ENCODE measurements around the gene CDK14.

The CDK14 gene

GRCh38 chr7:90642978-90643377 lies 46.9 kb downstream of the CDK14 start:
- TF ChIP-seq ZNF274 (IDR thresholded peaks at IDR 0.05; ENCODE audit: low read depth, low read length), result no peak
- no peak overlapping the region for H3K4me3 ChIP-seq (ENCODE audit: low read length)

GRCh38 chr7:90645784-90646183 lies 49.7 kb downstream of the CDK14 start:
- no peak overlapping the region for H3K4me3 ChIP-seq (ENCODE audit: low read length)
- no peak for TF ChIP-seq ZNF274 (IDR thresholded peaks at IDR 0.05; ENCODE audit: low read depth, low read length)

- no peak for TF ChIP-seq ZNF274 (IDR thresholded peaks at IDR 0.05; ENCODE audit: low read depth, low read length)
- no peak overlapping the region for H3K4me3 ChIP-seq (ENCODE audit: low read length)
Observed at GRCh38 chr7:90648107-90648506, 52.0 kb downstream of the CDK14 start.

- no peak for TF ChIP-seq ZNF274 (IDR thresholded peaks at IDR 0.05; ENCODE audit: low read depth, low read length)
- no peak overlapping the region for H3K4me3 ChIP-seq (ENCODE audit: low read length)
Observed at GRCh38 chr7:90648834-90649233, 52.7 kb downstream of the CDK14 start.

GRCh38 chr7:90654718-90655427 lies 58.8 kb downstream of the CDK14 start:
- no peak for TF ChIP-seq ZNF274 (IDR thresholded peaks at IDR 0.05; ENCODE audit: low read depth, low read length)
- H3K4me3 ChIP-seq (ENCODE audit: low read length), result no peak overlapping the region

- no peak overlapping the region for H3K4me3 ChIP-seq (ENCODE audit: low read length)
- TF ChIP-seq ZNF274 (IDR thresholded peaks at IDR 0.05; ENCODE audit: low read depth, low read length), result no peak
Observed at GRCh38 chr7:90655566-90655965, 59.4 kb downstream of the CDK14 start.

GRCh38 chr7:90657481-90657880 lies 61.4 kb downstream of the CDK14 start:
- H3K4me3 ChIP-seq (ENCODE audit: low read length), result no peak overlapping the region
- no peak for TF ChIP-seq ZNF274 (IDR thresholded peaks at IDR 0.05; ENCODE audit: low read depth, low read length)

GRCh38 chr7:90660100-90660499 lies 64.0 kb downstream of the CDK14 start:
- TF ChIP-seq ZNF274 (IDR thresholded peaks at IDR 0.05; ENCODE audit: low read depth, low read length), result no peak
- no peak overlapping the region for H3K4me3 ChIP-seq (ENCODE audit: low read length)

- no peak for TF ChIP-seq ZNF274 (IDR thresholded peaks at IDR 0.05; ENCODE audit: low read depth, low read length)
- H3K4me3 ChIP-seq (ENCODE audit: low read length), result no peak overlapping the region
Observed at GRCh38 chr7:90660819-90661218, 64.7 kb downstream of the CDK14 start.

- no peak overlapping the region for H3K4me3 ChIP-seq (ENCODE audit: low read length)
- no peak for TF ChIP-seq ZNF274 (IDR thresholded peaks at IDR 0.05; ENCODE audit: low read depth, low read length)
Observed at GRCh38 chr7:90661290-90662151, 65.4 kb downstream of the CDK14 start.

- no peak overlapping the region for H3K4me3 ChIP-seq (ENCODE audit: low read length)
- TF ChIP-seq ZNF274 (IDR thresholded peaks at IDR 0.05; ENCODE audit: low read depth, low read length), result no peak
Observed at GRCh38 chr7:90663176-90663575, 67.1 kb downstream of the CDK14 start.

- TF ChIP-seq ZNF274 (IDR thresholded peaks at IDR 0.05; ENCODE audit: low read depth, low read length), result no peak
- H3K4me3 ChIP-seq (ENCODE audit: low read length), result no peak overlapping the region
Observed at GRCh38 chr7:90666186-90666585, 70.1 kb downstream of the CDK14 start.

- H3K4me3 ChIP-seq (ENCODE audit: low read length), result no peak overlapping the region
- TF ChIP-seq ZNF274 (IDR thresholded peaks at IDR 0.05; ENCODE audit: low read depth, low read length), result no peak
Observed at GRCh38 chr7:90668992-90669391, 72.9 kb downstream of the CDK14 start.

- TF ChIP-seq ZNF274 (IDR thresholded peaks at IDR 0.05; ENCODE audit: low read depth, low read length), result no peak
Observed at GRCh38 chr7:90669492-90669891, 73.4 kb downstream of the CDK14 start.

GRCh38 chr7:90671571-90671970 lies 75.5 kb downstream of the CDK14 start:
- TF ChIP-seq ZNF274 (IDR thresholded peaks at IDR 0.05; ENCODE audit: low read depth, low read length), result no peak
- H3K4me3 ChIP-seq (ENCODE audit: low read length), result no peak overlapping the region

More at GRCh38 chr7:90669492-90669891, 73.4 kb downstream of the CDK14 start:
- no peak overlapping the region for H3K4me3 ChIP-seq (ENCODE audit: low read length)
